Epidermal melanocyte (primary cell): ENCODE results near the gene KRTAP5-11.
"Not testable (repeated sequence)": the region's sequence is repeated elsewhere in the genome, so short reads cannot be mapped to it uniquely, and the experiment has no call there.

Source experiments
- DNase-seq: peaks from one replicate; pipeline ENCODE4 v3.0.0; 2011; ENCODE audit warnings: low spot score; ENCODE audit not compliant: insufficient read length

The KRTAP5-11 gene

GRCh38 chr11:71581826-71582225 is 849 bp downstream of the KRTAP5-11 start:
- no peak for DNase-seq

DNA sequence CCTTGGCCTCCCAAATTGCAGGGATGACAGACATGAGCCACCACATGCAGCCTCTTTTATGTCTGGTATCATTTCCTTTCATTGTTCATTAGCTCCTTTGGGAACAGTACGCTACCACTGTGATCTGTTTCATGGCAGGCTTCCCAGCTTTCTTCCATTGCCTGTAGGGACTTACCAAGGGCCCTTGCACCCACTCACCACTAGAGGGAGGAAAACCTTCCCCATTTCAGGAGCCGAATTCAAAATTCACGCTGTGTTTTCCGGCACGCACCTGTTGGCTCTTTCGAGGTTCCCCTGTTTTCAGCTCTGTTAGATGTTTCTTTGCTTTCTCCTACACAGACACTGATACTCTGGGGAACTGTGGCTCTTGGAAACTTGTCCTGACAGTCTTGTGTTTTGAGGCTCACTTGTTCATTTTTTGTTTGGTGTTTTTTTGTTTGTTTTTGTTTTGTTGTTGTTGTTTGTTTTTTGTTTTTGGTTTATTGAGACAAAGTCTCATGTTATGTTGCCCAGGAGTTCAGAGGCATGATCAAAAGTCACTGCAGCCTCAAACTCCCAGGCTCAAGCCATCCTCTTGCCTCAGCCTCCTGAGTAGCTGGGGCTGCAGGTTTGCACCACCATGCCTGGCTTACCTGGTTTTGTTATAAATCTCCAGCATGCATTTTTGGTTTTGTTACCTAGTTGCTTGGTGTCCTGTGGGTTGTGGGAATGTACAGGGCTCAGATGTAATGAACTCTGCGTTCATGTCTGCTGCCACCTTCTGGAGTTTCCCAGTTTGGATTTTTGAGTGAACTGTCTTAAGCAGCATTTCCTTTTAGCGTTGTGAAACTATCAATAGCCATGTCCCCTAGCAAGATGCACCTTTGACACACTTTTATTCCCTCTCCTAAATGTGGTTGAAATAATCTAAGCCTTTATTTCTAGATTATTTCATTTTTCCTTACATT is 2.3 kb downstream of the KRTAP5-11 start:
- DNase-seq: peak; percentile 53

DNA sequence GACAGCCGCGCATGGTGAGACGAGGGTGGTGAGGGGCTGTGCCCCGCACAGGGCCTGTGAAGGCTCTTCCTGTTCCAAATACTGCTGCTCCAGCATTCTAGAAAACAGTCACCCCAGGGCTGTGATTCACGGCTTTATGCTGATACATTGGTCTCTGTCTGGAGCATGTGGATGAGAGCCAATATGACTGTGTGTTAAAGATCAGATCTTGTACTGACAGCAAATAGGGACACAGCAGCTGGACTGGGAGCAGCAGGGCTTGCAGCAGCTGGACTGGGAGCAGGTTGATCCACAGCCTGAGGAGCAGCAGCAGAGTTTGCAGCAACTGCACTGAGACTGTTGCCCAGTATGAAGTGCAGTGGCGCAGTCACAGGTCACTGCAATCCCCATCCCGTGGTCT is 3.2 kb downstream of the KRTAP5-11 start:
- not testable (repeated sequence) for DNase-seq

GRCh38 chr11:71577469-71578004 is 5.1 kb downstream of the KRTAP5-11 start:
- DNase-seq: no peak

DNA sequence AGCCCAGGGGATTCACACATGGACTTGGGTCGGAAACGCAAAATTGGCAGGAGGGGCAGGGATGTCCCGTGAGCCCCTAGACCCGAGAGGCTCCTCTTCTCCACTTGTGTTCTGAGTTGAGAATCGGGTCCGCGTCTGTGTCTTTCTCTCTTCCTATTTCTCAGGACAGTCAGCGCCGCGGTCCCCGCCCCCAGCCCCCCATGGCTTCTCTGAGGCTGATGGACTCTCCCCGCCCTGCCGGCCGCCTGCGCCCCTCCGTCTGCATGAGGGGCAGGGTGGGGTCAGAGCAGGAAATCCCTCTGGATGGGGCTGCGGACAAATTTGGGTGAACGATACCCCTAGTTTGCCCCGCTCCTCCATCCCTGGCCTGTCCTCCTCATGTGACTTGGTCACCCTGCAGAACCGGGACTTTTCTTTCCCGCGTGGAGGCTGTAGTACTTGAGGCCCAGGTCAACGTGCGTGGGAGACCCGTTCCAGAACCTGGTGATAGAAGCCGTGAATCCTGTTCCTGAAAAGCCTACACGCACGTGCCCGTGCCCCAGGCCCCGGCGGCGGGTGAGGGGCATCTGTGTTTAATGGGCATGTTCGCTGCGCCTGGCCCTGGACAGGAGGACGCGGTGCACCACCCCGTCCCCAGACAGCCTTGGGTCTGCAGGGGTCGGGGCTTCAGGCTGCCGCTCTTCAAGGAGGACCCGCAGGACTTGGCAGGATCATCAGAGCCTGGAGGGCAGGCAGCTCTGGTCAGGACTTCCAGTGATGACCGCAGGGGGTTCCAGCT is 5.8 kb downstream of the KRTAP5-11 start:
- DNase-seq: not testable (repeated sequence)

- DNase-seq: no peak
Measured at GRCh38 chr11:71575723-71576424, 6.8 kb downstream of the KRTAP5-11 start.

DNA sequence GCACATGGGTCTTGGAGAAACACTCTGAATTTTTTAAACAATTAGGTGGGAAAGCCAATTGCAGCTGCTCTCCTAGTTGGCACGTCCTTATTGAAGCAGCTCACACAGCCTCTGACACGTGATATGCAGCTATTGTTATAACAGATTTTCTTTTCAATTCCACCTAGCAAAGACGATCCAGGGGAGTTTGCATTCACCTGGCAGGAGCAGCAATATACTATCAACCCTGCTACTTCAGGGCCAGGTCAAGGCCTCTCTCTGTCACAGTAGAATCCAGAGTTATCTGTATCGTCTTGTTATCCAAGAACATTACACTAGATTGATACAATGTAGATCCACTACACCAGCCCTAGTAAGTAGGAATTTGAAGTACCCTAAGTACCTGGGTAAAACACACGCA is 8.3 kb downstream of the KRTAP5-11 start:
- DNase-seq: no peak

GRCh38 chr11:71572811-71573210 is 9.9 kb downstream of the KRTAP5-11 start:
- DNase-seq: no peak

DNA sequence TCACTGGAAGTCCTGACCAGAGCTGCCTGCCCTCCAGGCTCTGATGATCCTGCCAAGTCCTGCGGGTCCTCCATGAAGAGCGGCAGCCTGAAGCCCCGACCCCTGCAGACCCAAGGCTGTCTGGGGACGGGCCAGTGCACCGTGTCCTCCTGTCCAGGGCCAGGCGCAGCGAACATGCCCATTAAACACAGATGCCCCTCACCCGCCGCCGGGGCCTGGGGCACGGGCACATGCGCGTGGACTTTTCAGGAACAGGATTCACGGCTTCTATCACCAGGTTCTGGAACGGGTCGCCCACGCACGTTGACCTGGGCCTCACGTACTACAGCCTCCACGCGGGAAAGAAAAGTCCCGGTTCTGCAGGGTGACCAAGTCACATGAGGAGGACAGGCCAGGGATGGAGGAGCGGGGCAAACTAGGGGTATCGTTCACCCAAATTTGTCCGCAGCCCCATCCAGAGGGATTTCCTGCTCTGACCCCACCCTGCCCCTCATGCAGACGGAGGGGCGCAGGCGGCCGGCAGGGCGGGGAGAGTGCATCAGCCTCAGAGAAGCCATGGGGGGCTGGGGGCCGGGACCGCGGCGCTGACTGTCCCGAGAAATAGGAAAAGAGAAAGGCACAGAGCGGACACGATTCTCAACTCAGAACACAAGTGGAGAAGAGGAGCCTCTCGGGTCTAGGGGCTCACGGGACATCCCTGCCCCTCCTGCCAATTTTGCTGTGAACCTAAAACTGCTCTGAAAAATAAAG is 11.4 kb downstream of the KRTAP5-11 start:
- not testable (repeated sequence) for DNase-seq

- DNase-seq: no peak
Measured at GRCh38 chr11:71568704-71569349, 13.8 kb downstream of the KRTAP5-11 start.

GRCh38 chr11:71567633-71568032 is 15.0 kb downstream of the KRTAP5-11 start:
- DNase-seq: not testable (repeated sequence)

GRCh38 chr11:71566626-71567599 is 15.8 kb downstream of the KRTAP5-11 start:
- DNase-seq: not testable (repeated sequence)

- no peak for DNase-seq
Measured at GRCh38 chr11:71566081-71566620, 16.5 kb downstream of the KRTAP5-11 start.

DNA sequence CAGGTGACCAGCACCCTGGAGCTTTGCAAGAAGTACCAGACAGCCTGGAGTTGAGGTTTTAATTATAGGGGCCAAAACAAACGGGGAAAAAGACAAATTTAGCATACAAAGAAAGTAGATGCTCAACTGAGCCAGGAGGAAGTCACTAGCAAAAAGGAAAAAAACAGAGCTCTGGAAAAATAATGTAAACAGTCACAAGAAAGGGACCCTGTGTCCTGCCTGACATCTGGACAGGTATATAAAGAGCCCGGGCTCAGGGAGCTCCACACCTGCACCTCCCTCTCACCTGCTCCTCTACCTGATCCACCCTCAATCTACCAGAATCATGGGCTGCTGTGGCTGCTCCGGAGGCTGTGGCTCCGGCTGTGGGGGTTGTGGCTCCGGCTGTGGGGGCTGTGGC is 17.4 kb downstream of the KRTAP5-11 start, which contains the start of gene KRTAP5-10:
TSS of gene KRTAP5-10 (plus strand) at position 301 of the 400 bp plus-strand sequence. CDS start at position 326, 25 bp downstream.
- no peak for DNase-seq

DNA sequence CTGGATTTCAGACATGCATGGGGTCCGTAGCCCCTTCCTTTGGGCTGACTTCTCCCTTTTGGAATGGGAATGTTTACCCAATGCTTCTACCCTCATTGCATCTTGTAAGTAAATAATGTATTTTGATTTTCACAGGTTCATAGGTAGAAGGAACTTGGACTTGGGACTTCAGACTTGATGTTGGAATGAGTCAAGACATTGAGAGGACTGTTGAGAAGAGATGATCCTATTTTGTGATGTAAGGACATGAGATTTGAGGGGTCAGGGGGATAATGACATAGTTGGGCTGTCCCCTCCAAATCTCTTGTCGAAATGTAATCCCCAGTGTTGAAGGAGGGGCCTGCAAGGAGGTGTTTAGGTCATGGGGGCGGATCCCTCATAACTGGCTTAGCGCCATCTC is 18.2 kb downstream of the KRTAP5-11 start:
- DNase-seq: no peak

DNA sequence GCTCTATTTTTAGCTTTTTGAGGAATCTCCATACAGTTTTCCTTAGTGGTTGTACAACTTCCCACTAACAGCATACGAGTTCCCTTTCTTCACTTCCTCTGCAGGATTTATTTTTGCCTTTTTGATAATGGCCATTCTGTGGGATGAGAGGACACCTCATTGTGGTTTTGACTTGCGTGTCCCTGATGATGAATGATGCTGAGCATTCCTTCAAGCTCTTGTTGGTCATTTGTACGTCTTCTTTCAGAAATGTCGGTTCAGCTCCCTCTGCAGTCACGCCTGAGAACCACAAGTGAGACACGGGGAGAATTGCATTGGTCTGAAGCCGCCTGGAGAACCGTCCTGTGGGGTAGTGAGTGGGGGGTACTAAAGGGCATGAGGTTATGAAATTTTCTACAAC is 19.3 kb downstream of the KRTAP5-11 start:
- no peak for DNase-seq

DNA sequence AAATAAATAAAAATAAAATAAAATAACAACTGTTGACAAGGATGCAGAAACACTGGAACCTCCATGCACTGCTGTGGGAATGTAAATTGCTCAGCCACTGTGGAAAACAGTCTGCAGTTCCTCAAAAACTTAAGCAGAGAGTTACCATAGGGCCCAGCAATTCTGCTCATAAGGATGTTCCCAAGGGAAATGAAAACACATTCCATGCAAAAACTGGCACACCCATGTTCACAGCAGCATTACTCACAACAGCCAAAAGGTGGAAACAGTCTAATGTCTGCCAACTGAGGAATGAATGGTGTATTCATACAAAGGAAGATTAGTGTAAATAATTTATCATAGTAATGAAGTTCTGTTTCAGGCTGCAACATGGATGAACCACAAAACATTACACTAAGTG is 20.6 kb downstream of the KRTAP5-11 start:
- no peak for DNase-seq

DNA sequence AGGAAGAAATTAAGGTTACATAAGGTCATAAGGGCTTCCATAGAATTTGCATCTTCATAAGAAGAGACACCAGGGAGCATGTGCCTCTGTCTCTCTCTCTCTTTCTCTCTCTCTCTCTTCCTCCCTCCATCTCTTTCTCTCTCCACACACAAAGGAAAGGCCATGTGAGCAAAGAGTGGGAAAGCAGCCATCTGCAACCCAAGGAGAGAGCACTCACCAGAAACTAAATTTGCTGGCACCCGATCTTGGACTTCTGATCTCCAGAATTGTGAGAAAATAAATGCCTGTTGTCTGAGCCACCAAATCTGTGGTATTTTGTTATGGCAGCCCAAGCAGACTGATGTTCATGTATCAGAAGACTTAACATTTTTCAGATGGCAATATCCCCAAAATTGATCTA is 23.7 kb downstream of the KRTAP5-11 start:
- DNase-seq: no peak

DNA sequence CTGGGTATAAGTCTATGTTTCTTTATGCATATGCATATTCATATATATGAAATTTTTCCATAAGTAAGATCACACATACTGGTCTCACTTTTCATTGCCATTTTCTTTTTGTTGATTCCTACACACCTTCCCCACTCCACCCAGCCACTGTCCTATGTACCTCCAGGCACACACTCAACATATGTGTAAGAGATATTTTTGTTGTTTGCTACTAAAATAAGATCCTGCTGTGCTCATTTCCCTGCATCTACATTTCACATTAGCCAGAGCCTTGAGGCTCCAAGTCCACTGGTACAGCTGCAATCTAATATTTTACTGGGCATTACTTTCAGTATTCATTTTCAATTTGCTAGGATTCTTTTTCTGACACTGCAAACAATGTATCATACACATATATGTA is 25.4 kb downstream of the KRTAP5-11 start:
- no peak for DNase-seq
